Retinal pigment epithelial cell (primary cell): Measurements from ENCODE around the gene ONECUT2.

Source experiments
- DNase-seq: peaks from one replicate; pipeline ENCODE4 v3.0.0-alpha.2; 2010; ENCODE audit warnings: low read depth
- H3K4me3 ChIP-seq: 2 replicates; pipeline ENCODE4 v1.5.1; 2011; ENCODE audit warnings: mild to moderate bottlenecking, low read length, control low read depth, moderate library complexity
- TF ChIP-seq, protein P1 (sequence below): conservative IDR thresholded peaks from 2 replicates; pipeline ENCODE4 v1.5.1; 2011; ENCODE audit warnings: low read depth, low read length, control low read depth, inconsistent platforms

ONECUT2 gene

DNA sequence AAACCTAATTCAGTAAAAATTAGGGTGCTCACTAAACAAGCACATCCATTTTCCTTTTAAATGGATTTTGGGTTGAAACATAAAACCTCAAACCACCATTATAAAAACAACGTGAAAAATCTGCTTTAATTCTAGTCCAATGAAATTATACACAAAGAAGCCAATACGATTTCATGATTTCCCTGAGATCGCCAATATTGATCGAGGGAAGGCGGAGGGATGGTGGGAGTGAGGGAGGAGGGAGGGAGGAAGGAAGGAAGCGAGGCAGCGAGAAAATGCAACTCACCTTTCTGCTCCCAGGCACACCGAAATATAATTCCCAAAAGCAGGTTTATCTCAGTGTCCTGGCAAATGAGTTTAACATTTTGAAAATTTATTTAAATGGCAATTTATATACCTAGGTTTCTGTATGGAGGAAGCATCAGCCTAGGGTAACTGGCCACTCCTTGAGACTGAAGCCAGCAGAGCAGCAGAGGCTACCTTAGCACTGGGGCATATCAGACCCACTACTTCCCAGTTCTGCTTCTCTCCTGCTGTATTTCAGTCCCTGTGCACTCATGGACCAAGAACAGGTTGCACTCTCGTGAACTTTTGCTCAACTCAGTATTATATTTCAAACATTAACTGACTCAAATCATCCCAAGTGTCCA, 2.3 kb upstream of the ONECUT2 start:
- TF ChIP-seq, protein P1, sequence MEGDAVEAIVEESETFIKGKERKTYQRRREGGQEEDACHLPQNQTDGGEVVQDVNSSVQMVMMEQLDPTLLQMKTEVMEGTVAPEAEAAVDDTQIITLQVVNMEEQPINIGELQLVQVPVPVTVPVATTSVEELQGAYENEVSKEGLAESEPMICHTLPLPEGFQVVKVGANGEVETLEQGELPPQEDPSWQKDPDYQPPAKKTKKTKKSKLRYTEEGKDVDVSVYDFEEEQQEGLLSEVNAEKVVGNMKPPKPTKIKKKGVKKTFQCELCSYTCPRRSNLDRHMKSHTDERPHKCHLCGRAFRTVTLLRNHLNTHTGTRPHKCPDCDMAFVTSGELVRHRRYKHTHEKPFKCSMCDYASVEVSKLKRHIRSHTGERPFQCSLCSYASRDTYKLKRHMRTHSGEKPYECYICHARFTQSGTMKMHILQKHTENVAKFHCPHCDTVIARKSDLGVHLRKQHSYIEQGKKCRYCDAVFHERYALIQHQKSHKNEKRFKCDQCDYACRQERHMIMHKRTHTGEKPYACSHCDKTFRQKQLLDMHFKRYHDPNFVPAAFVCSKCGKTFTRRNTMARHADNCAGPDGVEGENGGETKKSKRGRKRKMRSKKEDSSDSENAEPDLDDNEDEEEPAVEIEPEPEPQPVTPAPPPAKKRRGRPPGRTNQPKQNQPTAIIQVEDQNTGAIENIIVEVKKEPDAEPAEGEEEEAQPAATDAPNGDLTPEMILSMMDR = no peak
- no peak overlapping the region for H3K4me3 ChIP-seq
- DNase-seq = no peak

DNA sequence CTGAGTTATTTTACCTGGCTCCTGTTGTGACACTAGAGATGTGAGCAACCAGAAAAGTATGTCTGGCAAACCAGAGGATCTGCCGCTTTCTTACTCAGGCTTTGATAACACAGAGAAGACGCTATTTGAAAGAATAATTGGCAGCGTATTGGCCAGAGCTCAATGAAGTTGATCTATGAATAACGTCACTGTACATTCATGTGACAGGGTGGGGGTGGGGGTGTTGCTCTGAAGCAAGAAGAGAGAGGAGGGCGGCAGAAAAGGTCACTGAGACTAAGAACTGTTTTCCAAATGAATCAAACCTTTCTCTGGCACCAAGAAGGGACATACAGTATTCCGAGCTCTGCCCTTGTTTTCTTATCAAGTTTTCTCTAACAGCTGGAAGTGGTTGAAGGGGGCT, 1.7 kb upstream of the ONECUT2 start:
- DNase-seq = no peak
- TF ChIP-seq, protein P1 = no peak
- H3K4me3 ChIP-seq = no peak overlapping the region

DNA sequence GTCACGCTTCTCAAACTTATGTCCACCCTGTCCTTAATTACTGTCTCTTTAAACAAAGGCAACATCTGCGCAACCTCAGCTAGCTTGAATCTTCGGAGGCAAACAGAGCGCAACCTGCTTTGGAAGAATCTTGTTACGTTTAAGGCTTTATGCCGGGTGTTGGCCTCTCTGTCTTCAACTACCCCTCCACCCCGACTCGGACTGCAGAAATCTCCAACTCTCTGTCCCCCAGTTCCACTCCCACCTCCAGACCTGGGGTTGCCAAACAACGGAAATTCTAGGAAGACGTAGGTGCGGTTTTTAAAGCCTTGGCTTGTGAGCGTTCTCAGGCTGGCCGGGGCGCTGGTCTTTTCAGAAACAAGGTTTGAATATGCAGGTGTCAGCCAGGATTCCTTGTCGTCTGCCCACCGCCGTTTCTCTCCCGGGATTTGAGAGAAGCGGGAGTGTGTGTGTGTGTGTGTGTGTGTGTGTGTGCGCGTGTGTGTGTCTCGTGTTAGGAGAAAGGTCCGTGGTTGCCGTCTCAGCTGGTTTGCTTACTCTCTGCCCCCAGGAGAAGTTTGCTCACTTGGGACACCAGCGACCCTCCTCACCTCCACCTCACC, 1.1 kb upstream of the ONECUT2 start:
- DNase-seq = no peak
- peak overlapping the region; percentile 56 for H3K4me3 ChIP-seq
- TF ChIP-seq, protein P1 = no peak

DNA sequence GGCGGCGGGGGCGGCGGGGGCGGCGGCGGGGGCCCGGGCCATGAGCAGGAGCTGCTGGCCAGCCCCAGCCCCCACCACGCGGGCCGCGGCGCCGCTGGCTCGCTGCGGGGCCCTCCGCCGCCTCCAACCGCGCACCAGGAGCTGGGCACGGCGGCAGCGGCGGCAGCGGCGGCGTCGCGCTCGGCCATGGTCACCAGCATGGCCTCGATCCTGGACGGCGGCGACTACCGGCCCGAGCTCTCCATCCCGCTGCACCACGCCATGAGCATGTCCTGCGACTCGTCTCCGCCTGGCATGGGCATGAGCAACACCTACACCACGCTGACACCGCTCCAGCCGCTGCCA, 644 bp downstream of the ONECUT2 start:
- TF ChIP-seq, protein P1 = no peak
- no peak for DNase-seq
- H3K4me3 ChIP-seq = no peak overlapping the region

DNA sequence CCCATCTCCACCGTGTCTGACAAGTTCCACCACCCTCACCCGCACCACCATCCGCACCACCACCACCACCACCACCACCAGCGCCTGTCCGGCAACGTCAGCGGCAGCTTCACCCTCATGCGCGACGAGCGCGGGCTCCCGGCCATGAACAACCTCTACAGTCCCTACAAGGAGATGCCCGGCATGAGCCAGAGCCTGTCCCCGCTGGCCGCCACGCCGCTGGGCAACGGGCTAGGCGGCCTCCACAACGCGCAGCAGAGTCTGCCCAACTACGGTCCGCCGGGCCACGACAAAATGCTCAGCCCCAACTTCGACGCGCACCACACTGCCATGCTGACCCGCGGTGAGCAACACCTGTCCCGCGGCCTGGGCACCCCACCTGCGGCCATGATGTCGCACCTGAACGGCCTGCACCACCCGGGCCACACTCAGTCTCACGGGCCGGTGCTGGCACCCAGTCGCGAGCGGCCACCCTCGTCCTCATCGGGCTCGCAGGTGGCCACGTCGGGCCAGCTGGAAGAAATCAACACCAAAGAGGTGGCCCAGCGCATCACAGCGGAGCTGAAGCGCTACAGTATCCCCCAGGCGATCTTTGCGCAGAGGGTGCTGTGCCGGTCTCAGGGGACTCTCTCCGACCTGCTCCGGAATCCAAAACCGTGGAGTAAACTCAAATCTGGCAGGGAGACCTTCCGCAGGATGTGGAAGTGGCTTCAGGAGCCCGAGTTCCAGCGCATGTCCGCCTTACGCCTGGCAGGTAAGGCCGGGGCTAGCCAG, 1.2 kb downstream of the ONECUT2 start:
- no peak for DNase-seq
- TF ChIP-seq, protein P1 = no peak

DNA sequence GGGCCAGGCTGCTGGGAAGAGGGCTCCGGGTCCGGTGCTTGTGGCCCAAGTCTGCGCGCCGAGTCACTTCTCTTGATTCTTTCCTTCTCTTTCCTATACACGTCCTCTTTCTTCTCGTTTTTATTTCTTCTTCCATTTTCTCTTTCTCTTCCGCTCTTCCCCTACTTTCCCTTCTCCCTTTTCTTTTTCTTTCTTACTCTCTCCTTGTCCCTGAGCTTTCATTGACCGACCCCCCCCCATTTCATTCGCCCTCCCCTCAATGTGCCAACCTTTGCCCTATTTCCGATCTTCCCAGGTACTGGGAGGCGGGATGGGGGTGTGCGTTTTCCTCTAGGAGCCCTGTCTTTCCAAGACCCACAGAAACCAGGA, 1.8 kb downstream of the ONECUT2 start:
- DNase-seq = no peak
- TF ChIP-seq, protein P1 = no peak
- H3K4me3 ChIP-seq = no peak overlapping the region

More for the DNA sequence above, 1.2 kb downstream of the ONECUT2 start:
- no peak overlapping the region for H3K4me3 ChIP-seq

DNA sequence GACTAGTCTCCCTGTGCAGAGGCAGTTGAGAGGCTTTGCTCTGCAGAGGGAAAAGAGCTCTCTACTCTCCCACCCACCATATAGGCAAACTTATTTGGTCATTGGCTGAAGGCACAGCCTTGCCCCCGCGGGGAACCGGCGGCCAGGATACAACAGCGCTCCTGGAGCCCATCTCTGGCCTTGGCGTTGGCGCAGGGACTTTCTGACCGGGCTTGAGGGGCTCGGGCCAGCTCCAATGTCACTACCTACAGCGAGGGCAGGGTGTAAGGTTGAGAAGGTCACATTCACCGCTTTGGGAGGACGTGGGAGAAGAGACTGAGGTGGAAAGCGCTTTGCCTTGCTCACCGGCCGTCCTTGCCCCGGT, 2.2 kb downstream of the ONECUT2 start:
- no peak for DNase-seq
- H3K4me3 ChIP-seq = peak overlapping the region; percentile 32
- TF ChIP-seq, protein P1 = no peak
